ENCODE measurements around the gene ANKRD34B.
"Not testable (repeated sequence)": the region's sequence is repeated elsewhere in the genome, so short reads cannot be mapped to it uniquely, and the experiment has no call there.

ANKRD34B gene

GRCh38 chr5:80569961-80570786, at the start of gene ANKRD34B:
Gene ANKRD34B (minus strand): TSS chr5:80570280. CDS start chr5:80560019, 10,261 bp downstream.
- DNase-seq: no peak

DNA sequence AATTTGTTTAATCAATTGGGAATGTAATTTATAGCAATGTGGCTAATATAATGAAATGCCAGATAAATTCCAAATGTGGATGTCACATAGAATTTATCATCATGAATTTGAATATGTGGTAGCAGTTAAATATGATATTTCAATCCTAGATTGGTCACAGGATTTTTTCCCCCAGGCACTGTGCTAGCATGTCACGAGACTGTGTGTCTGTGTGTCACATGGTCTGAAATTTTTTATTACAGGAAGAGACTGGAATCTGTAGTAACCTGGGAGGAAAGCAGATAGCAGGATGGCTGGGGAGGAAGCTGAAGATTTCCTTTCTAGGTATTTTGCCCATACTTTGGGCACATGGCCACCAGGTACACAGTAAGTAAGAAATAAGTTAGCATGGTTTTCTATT, 49.0 kb upstream of the ANKRD34B start:
- no peak for DNase-seq

GRCh38 chr5:80618438-80618837, 48.4 kb upstream of the ANKRD34B start:
- no peak for DNase-seq

GRCh38 chr5:80615266-80615914, 45.3 kb upstream of the ANKRD34B start:
- DNase-seq: no peak

DNA sequence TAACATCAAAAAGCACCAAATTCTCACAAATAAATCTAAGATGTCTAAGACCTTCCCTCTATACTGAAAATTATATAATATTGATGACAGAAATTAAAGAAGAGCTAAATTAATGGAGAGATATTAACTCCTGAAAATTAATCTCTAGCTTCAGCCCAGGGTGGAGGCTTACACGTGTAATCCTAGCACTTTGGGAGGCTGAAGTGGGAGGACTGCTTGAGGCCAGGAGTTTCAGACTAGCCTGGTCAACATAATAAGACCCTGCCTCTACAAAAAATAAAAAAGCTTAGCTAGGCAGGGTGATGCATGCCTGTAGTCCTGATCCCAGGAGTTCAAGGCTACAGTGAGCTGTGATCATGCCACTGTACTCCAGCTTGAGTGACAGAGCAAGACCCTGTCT, 39.6 kb upstream of the ANKRD34B start:
- DNase-seq: no peak

DNA sequence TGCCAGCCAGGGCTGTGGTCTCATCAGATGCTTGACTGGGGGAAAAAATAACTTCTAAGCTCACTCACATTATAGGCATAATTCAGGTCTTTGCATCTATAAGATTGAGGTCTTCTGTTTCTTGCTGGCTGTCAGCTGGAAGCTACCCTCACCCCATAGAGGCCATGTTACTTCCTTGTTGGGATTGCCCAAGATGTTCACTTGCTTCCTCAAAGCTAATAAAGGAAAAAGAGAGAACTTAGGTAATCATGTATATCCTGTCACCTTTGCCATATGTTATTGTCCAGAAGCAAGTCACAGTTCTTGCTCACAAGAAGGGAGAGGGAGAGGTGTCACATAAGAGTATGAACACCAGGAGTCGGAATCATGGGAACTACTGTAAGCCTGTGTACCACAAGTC, 38.7 kb upstream of the ANKRD34B start:
- DNase-seq: no peak

DNA sequence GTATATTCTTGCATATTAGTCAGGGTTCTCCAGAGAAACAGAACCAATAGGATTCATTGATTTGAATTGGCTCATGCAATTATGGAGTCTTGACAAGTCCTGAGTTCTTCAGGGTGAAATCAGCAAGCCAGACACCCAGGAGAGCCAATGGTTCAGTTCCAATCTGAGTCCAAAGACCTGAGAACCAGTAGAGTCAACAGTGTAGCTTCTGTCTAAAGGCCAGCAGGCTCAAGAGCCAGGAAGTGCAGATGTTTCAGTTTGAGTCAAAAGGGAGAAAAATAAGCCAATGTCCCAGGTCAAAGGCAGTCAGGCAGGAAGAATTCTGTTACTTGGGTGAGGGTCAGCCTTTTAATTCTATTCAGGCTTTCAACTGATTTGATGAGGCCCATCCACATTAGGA, 37.8 kb upstream of the ANKRD34B start:
- DNase-seq: no peak

DNA sequence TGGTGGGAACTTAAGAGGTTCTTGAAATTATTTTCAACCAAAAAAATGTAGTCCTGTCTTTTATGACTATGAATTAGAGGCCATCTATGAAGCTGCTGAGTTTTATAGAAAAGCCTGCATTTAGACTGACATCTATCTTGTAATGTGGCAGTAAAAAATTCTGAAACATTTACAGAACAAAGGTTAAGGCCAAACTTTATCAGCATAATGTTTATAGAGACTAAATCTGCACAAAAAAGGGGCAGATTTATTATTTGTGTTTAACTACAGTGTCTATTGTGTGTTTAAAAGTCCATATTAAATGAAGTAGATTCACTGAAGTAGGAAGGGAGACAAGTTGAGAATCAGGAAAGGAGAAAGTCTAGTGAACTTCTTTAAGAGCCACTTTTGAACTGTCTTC, 37.3 kb upstream of the ANKRD34B start:
- DNase-seq: no peak

GRCh38 chr5:80600943-80601693, 31.0 kb upstream of the ANKRD34B start:
- no peak for DNase-seq

GRCh38 chr5:80597500-80597899, 27.4 kb upstream of the ANKRD34B start:
- no peak for DNase-seq

DNA sequence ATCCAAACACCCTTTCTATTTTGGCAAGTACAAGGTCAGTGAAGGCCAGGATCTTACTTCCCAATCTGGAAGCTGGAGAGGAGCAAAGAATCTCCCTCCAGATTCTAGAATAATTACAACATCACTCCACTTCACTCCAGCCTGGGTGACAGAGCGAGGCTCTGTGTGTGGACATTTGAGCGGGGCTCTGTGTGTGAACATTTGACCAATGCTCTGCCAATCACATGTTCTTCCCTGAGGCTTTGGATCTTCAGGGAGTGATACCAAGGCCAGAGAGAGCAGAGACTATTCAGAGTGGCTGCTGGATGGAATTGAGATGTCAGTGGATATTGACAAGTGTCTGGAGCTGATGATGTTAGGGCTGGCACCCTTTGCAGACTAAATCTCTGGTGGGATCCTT, 24.7 kb upstream of the ANKRD34B start:
- no peak for DNase-seq

DNA sequence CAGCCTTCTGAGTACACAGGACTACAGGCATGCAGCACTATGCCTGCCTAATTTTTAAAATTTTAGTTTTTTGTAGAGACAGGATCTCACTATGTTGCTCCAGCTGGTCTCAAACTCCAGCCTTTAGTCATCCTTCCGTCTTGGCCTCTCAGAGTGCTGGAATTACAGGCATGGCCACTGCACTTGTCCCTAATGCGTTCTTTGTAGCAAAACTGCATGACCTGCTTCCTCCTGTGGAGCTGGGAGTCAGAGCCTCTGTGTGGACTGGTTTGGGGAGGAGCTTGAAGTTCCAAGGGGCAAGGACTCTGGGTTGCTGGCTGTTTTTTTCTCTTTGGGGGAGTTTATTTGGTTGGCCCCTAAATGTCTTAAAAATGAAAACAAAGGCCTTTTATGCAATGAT, 22.7 kb upstream of the ANKRD34B start:
- no peak for DNase-seq

DNA sequence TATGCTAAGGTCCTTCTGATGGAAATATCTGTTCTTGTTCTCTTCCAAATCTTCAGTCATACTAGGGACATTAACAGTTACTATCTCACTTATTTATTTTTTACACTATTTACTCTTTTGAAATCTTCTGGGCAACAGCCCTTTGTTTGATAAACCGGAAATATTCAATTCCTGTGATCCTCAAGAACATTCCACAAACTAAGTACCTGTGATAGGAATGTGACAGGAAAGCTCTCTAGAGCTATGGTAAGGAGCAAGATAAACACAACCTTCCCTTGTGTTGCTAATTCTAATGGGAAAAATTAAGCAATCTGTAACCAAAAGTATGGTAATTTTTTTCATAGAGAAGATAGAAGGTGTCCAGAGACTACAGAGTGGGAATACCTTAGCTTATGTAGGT, 22.0 kb upstream of the ANKRD34B start:
- no peak for DNase-seq

- no peak for DNase-seq
Observed at GRCh38 chr5:80591352-80591751, 21.3 kb upstream of the ANKRD34B start.

- no peak for DNase-seq
Observed at GRCh38 chr5:80590766-80591165, 20.7 kb upstream of the ANKRD34B start.

DNA sequence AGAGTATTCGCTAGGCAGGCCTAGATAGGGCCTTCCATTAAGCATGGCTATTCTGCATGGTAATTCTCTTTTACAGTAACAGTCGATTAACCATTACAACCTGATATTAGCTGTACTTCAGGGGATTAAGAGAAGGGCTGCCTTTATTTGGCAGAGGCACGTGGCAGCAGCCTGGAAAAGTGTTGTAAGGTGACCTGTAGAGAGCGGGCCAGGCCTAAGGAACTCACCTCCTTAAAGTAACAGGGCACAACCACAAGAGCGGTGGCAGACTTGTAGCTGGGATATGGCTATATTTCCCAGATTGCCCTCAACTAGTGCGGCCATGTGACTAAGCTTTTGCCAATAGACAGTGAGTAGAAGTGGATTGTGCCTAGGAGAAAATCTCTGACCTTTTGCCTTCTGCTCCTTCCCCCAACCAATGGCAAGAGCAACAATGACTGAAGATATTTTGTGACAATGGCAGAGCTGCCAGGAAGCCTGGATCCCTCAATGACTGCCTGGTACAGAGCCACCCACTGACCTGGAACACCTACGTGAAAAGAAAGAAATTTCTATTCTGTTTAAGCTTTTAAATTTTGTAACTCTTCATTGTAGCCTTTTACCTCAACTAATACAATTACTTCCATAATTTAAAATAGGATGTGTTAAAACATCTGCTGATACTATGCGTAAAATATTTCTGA, 18.9 kb upstream of the ANKRD34B start:
- DNase-seq: no peak

GRCh38 chr5:80584770-80585169, 14.7 kb upstream of the ANKRD34B start:
- DNase-seq: no peak

GRCh38 chr5:80580291-80580690, 10.2 kb upstream of the ANKRD34B start:
- not testable (repeated sequence) for DNase-seq

DNA sequence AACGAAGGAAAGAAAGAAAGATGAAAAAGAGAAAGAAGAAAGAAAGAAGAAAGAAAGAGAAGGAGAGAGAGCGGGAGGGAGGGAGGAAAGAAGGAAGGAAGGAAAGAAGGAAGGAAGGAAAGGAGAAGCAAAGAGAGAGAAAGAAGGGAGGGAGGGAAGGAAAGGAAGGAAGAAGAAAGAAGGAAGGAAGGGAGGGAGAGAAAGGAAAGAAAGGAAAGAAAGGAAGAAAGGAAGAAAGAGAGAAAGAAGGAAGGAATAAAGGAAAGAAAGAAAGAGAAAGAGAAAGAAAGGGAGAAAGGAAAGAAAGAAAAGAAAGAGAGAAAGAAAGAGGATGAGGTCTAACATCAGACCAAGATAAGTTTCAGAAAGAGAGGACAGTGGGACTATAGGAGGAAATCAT, 9.0 kb upstream of the ANKRD34B start:
- DNase-seq: no peak

DNA sequence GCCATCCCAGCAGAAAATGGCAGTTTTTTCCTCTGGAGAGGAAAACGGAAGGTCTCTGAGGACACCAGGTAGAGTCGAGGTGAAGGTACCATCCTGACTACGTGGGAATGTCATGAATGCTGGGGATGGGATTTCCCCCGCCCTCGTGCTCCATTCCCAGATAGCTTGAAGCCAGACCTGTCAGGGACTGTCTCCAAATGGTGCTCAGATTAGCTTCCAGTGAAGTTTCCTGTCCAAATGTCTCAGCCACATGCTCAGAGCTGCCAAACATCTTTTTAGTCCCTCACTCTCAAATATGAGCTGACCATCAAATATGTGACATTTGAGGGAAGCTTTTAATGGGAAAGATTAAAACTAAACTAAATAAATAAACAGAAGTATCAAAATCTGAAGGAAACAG, 7.6 kb upstream of the ANKRD34B start:
- DNase-seq: no peak

GRCh38 chr5:80576383-80576782, 6.3 kb upstream of the ANKRD34B start:
- no peak for DNase-seq

DNA sequence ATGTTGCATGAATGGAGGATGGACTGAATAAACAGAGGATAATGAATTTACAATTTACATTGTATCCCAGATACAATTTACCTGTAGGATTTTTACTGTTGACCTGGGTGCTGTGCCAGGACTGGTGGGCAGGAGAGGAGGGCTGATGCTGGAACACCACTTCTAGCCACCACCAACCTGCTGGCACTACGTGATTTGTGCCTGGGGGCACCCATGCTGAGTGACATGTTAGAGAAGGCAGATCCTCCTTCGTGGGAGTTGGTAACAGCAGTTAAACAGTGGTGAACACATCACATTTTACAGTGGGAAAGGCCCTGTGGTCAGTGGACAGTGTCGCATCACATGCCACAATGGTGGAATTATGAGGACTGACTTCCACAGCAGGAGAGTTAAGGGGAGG, 3.0 kb upstream of the ANKRD34B start:
- DNase-seq: no peak

Data from stimulated activated CD4-positive, alpha-beta T cell treated with anti-CD3 and anti-CD28 coated beads, Interleukin-4, amount 100 ng/mL, for 24 hours (primary cell).